ENCODE measurements around the gene MBOAT1. TPM values are rescaled to one million over a fixed set of nuclear protein-coding genes. Genes with fewer than 3 reads are reported as not detected.

Gene MBOAT1
- polyA plus RNA-seq, 1 donor from 2014 or later = not detected

DNA sequence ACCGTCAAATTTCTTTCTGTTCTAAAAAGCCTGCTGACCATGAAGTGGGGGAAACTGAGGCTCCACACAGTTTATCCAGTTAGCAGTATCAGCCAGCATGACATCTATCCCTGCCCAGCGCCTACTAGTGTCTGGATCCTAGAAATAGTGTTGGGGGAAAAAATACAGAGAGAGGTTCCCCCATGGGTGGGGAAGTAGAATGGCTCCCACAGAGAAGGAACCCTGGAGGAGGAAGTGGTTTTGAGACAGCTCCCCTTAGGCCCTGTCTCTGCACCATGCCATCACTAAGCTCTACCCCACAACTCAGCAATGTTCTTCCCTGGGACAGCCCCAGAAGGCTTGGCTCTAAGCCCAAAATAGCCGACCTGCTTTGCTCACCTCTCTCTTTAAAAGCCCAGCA, 153.4 kb downstream of the MBOAT1 start:
- Histone ChIP-seq H3K4me3 (ENCODE audit: low read length) (no peak overlapping the region), H3K9me2 (ENCODE audit: insufficient read depth, low read length) (no peaks in the 10 kb centered on the region), H3K9ac (ENCODE audit: low read length) (no peak overlapping the region), H4K20me1 (ENCODE audit: insufficient read depth) (no peaks in the 10 kb centered on the region), H3K79me2 (replicated peaks; ENCODE audit: insufficient read depth, low read length) (no peaks in the 10 kb centered on the region), H3K4me2 (ENCODE audit: low read length) (no peak overlapping the region), H2AFZ (ENCODE audit: low read depth, low read length) (no peak overlapping the region), H3F3A (ENCODE audit: insufficient read depth, low read length, poor library complexity, severe bottlenecking) (no peaks in the 10 kb centered on the region), H3K27ac (ENCODE audit: low read length) (no peak overlapping the region), H3K27me3 (ENCODE audit: insufficient read depth, low read depth, low read length) (no peaks in the 10 kb centered on the region), H3K36me3 (ENCODE audit: insufficient read depth, low read length) (no peaks in the 10 kb centered on the region), H3K9me3 (ENCODE audit: low read length) (no peaks in the 10 kb centered on the region)
- TF ChIP-seq EZH2 (IDR thresholded peaks at IDR 0.05; ENCODE audit: borderline replicate concordance, insufficient read depth, low read length, poor library complexity, severe bottlenecking) (no peak), RAD21 (conservative IDR thresholded peaks at IDR 0.05) (no peak), POLR2AphosphoS5 (IDR thresholded peaks at IDR 0.05) (no peak), TAF1 (IDR thresholded peaks at IDR 0.05; ENCODE audit: low read depth) (no peak), SMC3 (conservative IDR thresholded peaks at IDR 0.05; ENCODE audit: poor library complexity) (no peak), MXI1 (conservative IDR thresholded peaks at IDR 0.05; ENCODE audit: poor library complexity, severe bottlenecking) (no peak), EP300 (conservative IDR thresholded peaks at IDR 0.05; ENCODE audit: poor library complexity, severe bottlenecking) (no peak)
- TF ChIP-seq, protein P1, sequence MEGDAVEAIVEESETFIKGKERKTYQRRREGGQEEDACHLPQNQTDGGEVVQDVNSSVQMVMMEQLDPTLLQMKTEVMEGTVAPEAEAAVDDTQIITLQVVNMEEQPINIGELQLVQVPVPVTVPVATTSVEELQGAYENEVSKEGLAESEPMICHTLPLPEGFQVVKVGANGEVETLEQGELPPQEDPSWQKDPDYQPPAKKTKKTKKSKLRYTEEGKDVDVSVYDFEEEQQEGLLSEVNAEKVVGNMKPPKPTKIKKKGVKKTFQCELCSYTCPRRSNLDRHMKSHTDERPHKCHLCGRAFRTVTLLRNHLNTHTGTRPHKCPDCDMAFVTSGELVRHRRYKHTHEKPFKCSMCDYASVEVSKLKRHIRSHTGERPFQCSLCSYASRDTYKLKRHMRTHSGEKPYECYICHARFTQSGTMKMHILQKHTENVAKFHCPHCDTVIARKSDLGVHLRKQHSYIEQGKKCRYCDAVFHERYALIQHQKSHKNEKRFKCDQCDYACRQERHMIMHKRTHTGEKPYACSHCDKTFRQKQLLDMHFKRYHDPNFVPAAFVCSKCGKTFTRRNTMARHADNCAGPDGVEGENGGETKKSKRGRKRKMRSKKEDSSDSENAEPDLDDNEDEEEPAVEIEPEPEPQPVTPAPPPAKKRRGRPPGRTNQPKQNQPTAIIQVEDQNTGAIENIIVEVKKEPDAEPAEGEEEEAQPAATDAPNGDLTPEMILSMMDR (IDR thresholded peaks at IDR 0.05; ENCODE audit: poor library complexity, severe bottlenecking) = no peak
- TF ChIP-seq, protein P2, sequence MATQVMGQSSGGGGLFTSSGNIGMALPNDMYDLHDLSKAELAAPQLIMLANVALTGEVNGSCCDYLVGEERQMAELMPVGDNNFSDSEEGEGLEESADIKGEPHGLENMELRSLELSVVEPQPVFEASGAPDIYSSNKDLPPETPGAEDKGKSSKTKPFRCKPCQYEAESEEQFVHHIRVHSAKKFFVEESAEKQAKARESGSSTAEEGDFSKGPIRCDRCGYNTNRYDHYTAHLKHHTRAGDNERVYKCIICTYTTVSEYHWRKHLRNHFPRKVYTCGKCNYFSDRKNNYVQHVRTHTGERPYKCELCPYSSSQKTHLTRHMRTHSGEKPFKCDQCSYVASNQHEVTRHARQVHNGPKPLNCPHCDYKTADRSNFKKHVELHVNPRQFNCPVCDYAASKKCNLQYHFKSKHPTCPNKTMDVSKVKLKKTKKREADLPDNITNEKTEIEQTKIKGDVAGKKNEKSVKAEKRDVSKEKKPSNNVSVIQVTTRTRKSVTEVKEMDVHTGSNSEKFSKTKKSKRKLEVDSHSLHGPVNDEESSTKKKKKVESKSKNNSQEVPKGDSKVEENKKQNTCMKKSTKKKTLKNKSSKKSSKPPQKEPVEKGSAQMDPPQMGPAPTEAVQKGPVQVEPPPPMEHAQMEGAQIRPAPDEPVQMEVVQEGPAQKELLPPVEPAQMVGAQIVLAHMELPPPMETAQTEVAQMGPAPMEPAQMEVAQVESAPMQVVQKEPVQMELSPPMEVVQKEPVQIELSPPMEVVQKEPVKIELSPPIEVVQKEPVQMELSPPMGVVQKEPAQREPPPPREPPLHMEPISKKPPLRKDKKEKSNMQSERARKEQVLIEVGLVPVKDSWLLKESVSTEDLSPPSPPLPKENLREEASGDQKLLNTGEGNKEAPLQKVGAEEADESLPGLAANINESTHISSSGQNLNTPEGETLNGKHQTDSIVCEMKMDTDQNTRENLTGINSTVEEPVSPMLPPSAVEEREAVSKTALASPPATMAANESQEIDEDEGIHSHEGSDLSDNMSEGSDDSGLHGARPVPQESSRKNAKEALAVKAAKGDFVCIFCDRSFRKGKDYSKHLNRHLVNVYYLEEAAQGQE (IDR thresholded peaks at IDR 0.05; ENCODE audit: borderline replicate concordance) = no peak

DNA sequence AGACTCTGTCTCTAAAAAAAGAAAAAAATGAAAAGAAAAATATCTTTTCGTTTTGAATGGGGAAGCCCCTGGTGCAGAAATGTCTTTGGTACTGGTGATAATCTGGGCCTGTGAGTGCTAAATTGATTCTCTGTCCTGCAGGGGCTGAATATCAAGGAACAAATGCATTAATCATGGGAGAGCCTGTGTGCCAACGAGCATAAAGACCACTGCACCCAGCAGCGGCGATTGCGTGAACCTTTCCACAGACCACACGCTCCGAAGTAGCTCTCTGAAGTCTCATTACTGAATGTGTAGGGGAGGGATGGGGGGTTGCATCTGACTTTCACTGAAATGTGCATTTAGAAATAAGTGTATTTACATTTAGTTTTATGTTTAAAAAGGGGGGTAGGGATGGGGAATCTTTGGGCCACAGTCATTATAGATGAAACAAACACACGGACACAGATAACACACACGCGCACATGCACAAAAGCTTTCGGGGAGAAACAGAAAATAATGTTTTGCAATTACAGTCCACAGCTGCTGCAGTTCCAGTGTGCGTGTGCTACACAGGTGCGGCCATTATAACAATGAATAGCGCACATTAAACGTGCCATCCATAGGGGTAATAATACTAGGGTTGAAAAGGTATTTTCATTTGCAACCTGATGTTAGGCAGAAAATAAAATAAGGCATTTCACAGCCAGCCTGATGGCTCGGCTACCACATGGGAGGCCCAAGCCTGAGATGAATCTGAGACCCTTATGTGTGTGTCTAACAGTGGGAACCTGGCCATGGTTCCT, 154.0 kb downstream of the MBOAT1 start:
- no peak overlapping the region for H2AFZ ChIP-seq (ENCODE audit: low read depth, low read length)
- TF ChIP-seq, protein P1 (IDR thresholded peaks at IDR 0.05; ENCODE audit: poor library complexity, severe bottlenecking) = no peak
- TF ChIP-seq POLR2AphosphoS5 (IDR thresholded peaks at IDR 0.05) (peak; percentile 64), SMC3 (conservative IDR thresholded peaks at IDR 0.05; ENCODE audit: poor library complexity) (no peak), TAF1 (IDR thresholded peaks at IDR 0.05; ENCODE audit: low read depth) (no peak), RAD21 (conservative IDR thresholded peaks at IDR 0.05) (no peak), EZH2 (IDR thresholded peaks at IDR 0.05; ENCODE audit: borderline replicate concordance, insufficient read depth, low read length, poor library complexity, severe bottlenecking) (no peak)
- TF ChIP-seq, protein P2 (IDR thresholded peaks at IDR 0.05; ENCODE audit: borderline replicate concordance) = no peak
- H3K9me2 ChIP-seq (ENCODE audit: insufficient read depth, low read length) = no peaks in the 10 kb centered on the region
- no peaks in the 10 kb centered on the region for H3K27me3 ChIP-seq (ENCODE audit: insufficient read depth, low read depth, low read length)
- H3F3A ChIP-seq (ENCODE audit: insufficient read depth, low read length, poor library complexity, severe bottlenecking) = no peaks in the 10 kb centered on the region
- no peaks in the 10 kb centered on the region for H3K36me3 ChIP-seq (ENCODE audit: insufficient read depth, low read length)
- no peaks in the 10 kb centered on the region for H3K79me2 ChIP-seq (replicated peaks; ENCODE audit: insufficient read depth, low read length)
- no peak overlapping the region for H3K4me2 ChIP-seq (ENCODE audit: low read length)
- no peak overlapping the region for H3K9ac ChIP-seq (ENCODE audit: low read length)
- no peaks in the 10 kb centered on the region for H3K9me3 ChIP-seq (ENCODE audit: low read length)
- H4K20me1 ChIP-seq (ENCODE audit: insufficient read depth) = no peaks in the 10 kb centered on the region
- no peak overlapping the region for H3K27ac ChIP-seq (ENCODE audit: low read length)
- no peak overlapping the region for H3K4me3 ChIP-seq (ENCODE audit: low read length)
